Measurements from ENCODE around the gene PGM5. TPM values are rescaled to one million over a fixed set of nuclear protein-coding genes. Genes with fewer than 3 reads are reported as not detected.

The PGM5 gene
- total RNA-seq (2022; extraction: Qiagen RNA extraction; ENCODE audit: low read depth) = not detected in 5 replicates

GRCh38 chr9:68356380-68357118 is at the start of gene PGM5:
TSS of gene PGM5 (plus strand) at chr9:68356611. CDS start at chr9:68357128, 517 bp downstream.

DNA sequence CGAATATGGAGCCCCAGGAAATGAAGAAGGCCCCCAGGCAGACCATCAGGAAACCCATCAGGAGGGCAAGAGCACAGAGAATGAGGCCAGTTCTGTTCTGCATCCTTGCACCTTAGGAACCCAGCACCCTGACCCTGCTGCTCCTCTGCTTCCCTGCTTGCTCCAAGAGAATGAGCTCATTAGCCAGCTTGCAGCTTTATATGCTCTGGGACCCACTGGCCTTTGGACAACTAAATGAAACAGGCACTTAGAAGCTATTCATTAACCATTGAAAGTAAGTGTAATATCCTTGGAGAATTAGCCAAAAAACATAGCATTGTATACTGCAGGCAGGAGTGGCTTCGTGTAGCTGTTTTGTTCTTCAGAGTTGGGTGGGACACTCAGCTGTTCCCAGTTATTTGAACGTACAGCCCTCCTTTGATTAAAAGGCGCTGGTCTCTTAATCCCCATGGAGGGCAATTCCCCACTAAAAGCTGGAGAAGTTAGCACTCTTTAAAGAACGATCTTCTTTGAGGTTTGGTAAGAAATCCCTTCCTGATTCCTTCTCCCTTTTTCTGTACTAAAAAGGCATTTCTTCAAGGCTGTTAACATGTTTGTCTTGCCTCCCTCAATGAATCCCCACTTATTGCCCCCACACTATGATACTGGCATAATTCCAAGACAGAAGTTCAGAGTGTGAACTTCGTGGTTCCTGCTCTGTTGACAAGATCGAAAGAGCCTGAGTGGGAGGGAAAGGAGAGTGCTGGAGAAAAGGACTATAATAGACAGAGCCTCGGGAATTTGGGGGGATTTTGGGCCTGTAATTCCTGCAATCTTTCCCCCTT is 184.5 kb downstream of the PGM5 start, which contains the start of gene TMEM252:
TMEM252 (minus strand) TSS at position 172 of the 824 bp plus-strand sequence; CDS start at position 103, 69 bp downstream.

Other genes starting within 250 kb of the PGM5 start
- 69.7 to 94.7 TPM (median 75.0 TPM) in 5 replicates for gene ZNG1C, start 114.6 kb upstream of the PGM5 start, total RNA-seq (2022; extraction: Qiagen RNA extraction; ENCODE audit: low read depth)
- gene FOXD4L3, start 53.7 kb upstream of the PGM5 start, total RNA-seq (2022; extraction: Qiagen RNA extraction; ENCODE audit: low read depth) = 0.25 TPM in 1 of 5 replicates, not detected in the others
- not detected in 5 replicates for gene TMEM252, start 184.3 kb downstream of the PGM5 start, total RNA-seq (2022; extraction: Qiagen RNA extraction; ENCODE audit: low read depth)